GM12878 (cell line): ENCODE data around the gene CTIF. TPM values are rescaled to one million over a fixed set of nuclear protein-coding genes. Genes with fewer than 3 reads are reported as not detected.
A peak's percentile ranks its signal among the peaks of the same experiment; 100 is the strongest.

ENCODE experiments used
- BCL3 ChIP-seq: IDR thresholded peaks from 2 replicates; pipeline ENCODE4 v1.6.1; 2011; ENCODE audit warnings: borderline replicate concordance, low read depth, mild to moderate bottlenecking, moderate library complexity, low read length; ENCODE audit not compliant: insufficient read depth, poor library complexity, severe bottlenecking
- BHLHE40 ChIP-seq, 2 experiments: fragments of 450-650 bp in 1 of 2; IDR thresholded peaks; 2 replicates each; pipeline ENCODE4 v1.6.1; 2011 to 2017; ENCODE audit warnings: low read depth in 2 of 2, borderline replicate concordance in 1 of 2, improper control_type of control experiment in 1 of 2, low read length in 1 of 2, mild to moderate bottlenecking in 1 of 2
- CBFB ChIP-seq: IDR thresholded peaks from 2 replicates; pipeline ENCODE4 v1.6.1; 2016; ENCODE audit warnings: antibody characterized with exemption, low read depth
- CHD2 ChIP-seq: IDR thresholded peaks from 2 replicates; pipeline ENCODE4 v1.6.1; 2011; ENCODE audit warnings: low read depth, low read length, improper control_type of control experiment, borderline replicate concordance
- ETV6 ChIP-seq, 2 experiments: fragments of 450-650 bp in 1 of 2; IDR thresholded peaks in 1 of 2; conservative IDR thresholded peaks in 1 of 2; 2 replicates each; pipeline ENCODE4 v1.6.1; 2014; ENCODE audit warnings: antibody characterized with exemption in 1 of 2, borderline replicate concordance in 1 of 2, low read depth in 1 of 2, mild to moderate bottlenecking in 1 of 2, moderate library complexity in 1 of 2
- GATAD2B ChIP-seq: fragments of 450-650 bp; conservative IDR thresholded peaks from 2 replicates; pipeline ENCODE4 v1.6.1; 2017; ENCODE audit warnings: low read depth, mild to moderate bottlenecking, moderate library complexity
- HDAC6 ChIP-seq: fragments of 200-600 bp; sonication (generic); IDR thresholded peaks from one replicate; pipeline ENCODE4 v1.8.0; 2017; ENCODE audit warnings: antibody characterized with exemption; ENCODE audit not compliant: unreplicated experiment
- HDGF ChIP-seq: fragments of 450-650 bp; IDR thresholded peaks from 2 replicates; pipeline ENCODE4 v1.6.1; 2016; ENCODE audit warnings: antibody characterized with exemption
- IKZF1 ChIP-seq: fragments of 450-650 bp; conservative IDR thresholded peaks from 2 replicates; pipeline ENCODE4 v1.6.1; 2017; ENCODE audit warnings: antibody characterized with exemption, mild to moderate bottlenecking
- IKZF2 ChIP-seq, 2 experiments: fragments of 450-650 bp; IDR thresholded peaks; 2 replicates each; pipeline ENCODE4 v1.6.1; 2017; ENCODE audit warnings: mild to moderate bottlenecking in 2 of 2, moderate library complexity in 2 of 2
- MEF2B ChIP-seq: fragments of 450-650 bp; IDR thresholded peaks from 2 replicates; pipeline ENCODE4 v1.6.1; 2018; ENCODE audit warnings: mild to moderate bottlenecking, moderate library complexity; ENCODE audit not compliant: partially characterized antibody, poor library complexity, severe bottlenecking
- MTA3 ChIP-seq: IDR thresholded peaks from 2 replicates; pipeline ENCODE4 v1.6.1; 2012; ENCODE audit warnings: low read length, inconsistent platforms, borderline replicate concordance
- NBN ChIP-seq: fragments of 450-650 bp; IDR thresholded peaks from 2 replicates; pipeline ENCODE4 v1.6.1; 2016
- NFIC ChIP-seq: IDR thresholded peaks from 2 replicates; pipeline ENCODE4 v1.6.1; 2012; ENCODE audit warnings: low read depth, mild to moderate bottlenecking, inconsistent platforms, low read length, moderate library complexity
- POLR2AphosphoS2 ChIP-seq: IDR thresholded peaks from 2 replicates; pipeline ENCODE4 v1.6.1; 2011; ENCODE audit warnings: low read depth, mild to moderate bottlenecking, low read length, improper control_type of control experiment, moderate library complexity
- POU2F2 ChIP-seq: IDR thresholded peaks from 3 replicates; pipeline ENCODE4 v1.6.1; 2011; ENCODE audit warnings: low read depth, mild to moderate bottlenecking, low read length, borderline replicate concordance
- RELB ChIP-seq: fragments of 450-650 bp; IDR thresholded peaks from 2 replicates; pipeline ENCODE4 v1.6.1; 2017; ENCODE audit warnings: low read depth, mild to moderate bottlenecking, moderate library complexity
- SIX5 ChIP-seq: IDR thresholded peaks from 2 replicates; pipeline ENCODE4 v1.6.1; 2011; ENCODE audit warnings: mild to moderate bottlenecking, low read depth, low read length, moderate library complexity; ENCODE audit not compliant: severe bottlenecking
- SUZ12 ChIP-seq: fragments of 200-600 bp; sonication (generic); IDR thresholded peaks from one replicate; pipeline ENCODE4 v1.6.1; 2018; ENCODE audit warnings: antibody characterized with exemption, mild to moderate bottlenecking; ENCODE audit not compliant: unreplicated experiment
- TARDBP ChIP-seq: IDR thresholded peaks from 2 replicates; pipeline ENCODE4 v1.6.1; 2016; ENCODE audit warnings: borderline replicate concordance
- TBL1XR1 ChIP-seq: IDR thresholded peaks from 2 replicates; pipeline ENCODE4 v1.6.1; 2012; ENCODE audit warnings: low read depth, low read length, improper control_type of control experiment
- USF2 ChIP-seq: IDR thresholded peaks from 2 replicates; pipeline ENCODE4 v1.6.1; 2011; ENCODE audit warnings: low read depth, low read length, improper control_type of control experiment, borderline replicate concordance
- polyA plus RNA-seq, 11 experiments: library from polyadenylated mRNA; depleted of rRNA in 4 of 11; unstranded in 6 of 11; stranded (reverse) in 5 of 11; fragments of >200 nt; fragmentation: Nextera tagmentation in 4 of 11; fragmentation: Illumina TruSeq in 1 of 11; extraction: Ambion mirVana in 4 of 11; extraction: Trizol in 1 of 11; gene quantifications; 1 replicate in 1 of 11; 2 replicates in 10 of 11; pipeline versions ENCODE4 v1.2.1 to v1.2.3, GENCODE V29; 2011 to 2016; ENCODE audit warnings: inconsistent platforms in 2 of 11, missing spikeins in 2 of 11, low read depth in 1 of 11
- total RNA-seq, 4 experiments: library from RNA; depleted of rRNA in 3 of 4; stranded (reverse); fragments of >200 nt in 3 of 4; fragmentation: Illumina TruSeq in 1 of 4; extraction: Trizol in 1 of 4; gene quantifications; 2 replicates each; pipeline versions ENCODE4 v1.2.1 to v1.2.3, GENCODE V29; 2013 to 2021
- TF ChIP-seq, protein P1 (sequence below): IDR thresholded peaks from 2 replicates; pipeline ENCODE4 v1.6.1; 2012; ENCODE audit warnings: low read depth, low read length, improper control_type of control experiment

CTIF gene
- total and polyA plus RNA-seq, 10 of the 15 experiments (the other 5 are each of a cell fraction or from before 2014, with no cell fraction given) = 0.06 to 11.6 (median 2.5) TPM

GRCh38 chr18:48754993-48755473 is 216.2 kb downstream of the CTIF start (continued):
- TF ChIP-seq HDGF (no peak), USF2 (no peak), MTA3 (peak; percentile 61; the same call in 1 of the 2 replicates), BHLHE40 (IDR thresholded peaks at IDR 0.05; ENCODE audit: borderline replicate concordance in 1 of 2, low read depth in 2 of 2, low read length in 1 of 2) (peak; percentile 82 to 89), POLR2AphosphoS2 (no peak), HDAC6 (no peak), NBN (peak; percentile 76; the same call in 1 of the 2 replicates), ETV6 (conservative IDR thresholded peaks at IDR 0.05 in 1 of 2, IDR thresholded peaks at IDR 0.05 in 1 of 2; ENCODE audit: borderline replicate concordance in 1 of 2, low read depth in 1 of 2) (peak in 1 of 2 experiments; percentile 48; a peak in 1 of 4 replicates), TARDBP (no peak), CBFB (peak; percentile 39; the same call in 1 of the 2 replicates), IKZF2 (IDR thresholded peaks at IDR 0.05) (peak; percentile 97), CHD2 (peak; percentile 22; the same call in 1 of the 2 replicates), SUZ12 (no peak), IKZF1 (peak; percentile 98), RELB (peak; percentile 98), TBL1XR1 (peak; percentile 80), MEF2B (peak; percentile 94), SIX5 (no peak), GATAD2B (no peak; the same call in 1 of the 2 replicates), POU2F2 (no peak; the same call in 2 of the 3 replicates), BCL3 (peak; percentile 27), NFIC (peak; percentile 93)
- TF ChIP-seq, protein P1, sequence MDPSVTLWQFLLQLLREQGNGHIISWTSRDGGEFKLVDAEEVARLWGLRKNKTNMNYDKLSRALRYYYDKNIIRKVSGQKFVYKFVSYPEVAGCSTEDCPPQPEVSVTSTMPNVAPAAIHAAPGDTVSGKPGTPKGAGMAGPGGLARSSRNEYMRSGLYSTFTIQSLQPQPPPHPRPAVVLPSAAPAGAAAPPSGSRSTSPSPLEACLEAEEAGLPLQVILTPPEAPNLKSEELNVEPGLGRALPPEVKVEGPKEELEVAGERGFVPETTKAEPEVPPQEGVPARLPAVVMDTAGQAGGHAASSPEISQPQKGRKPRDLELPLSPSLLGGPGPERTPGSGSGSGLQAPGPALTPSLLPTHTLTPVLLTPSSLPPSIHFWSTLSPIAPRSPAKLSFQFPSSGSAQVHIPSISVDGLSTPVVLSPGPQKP = peak; percentile 44
